DND-41 (cell line): ENCODE measurements around the gene MLX.

Experiments used
- CTCF ChIP-seq: IDR thresholded peaks from 2 replicates; pipeline ENCODE4 v1.5.1; 2012; ENCODE audit warnings: borderline replicate concordance, low read length, moderate library complexity, mild to moderate bottlenecking; ENCODE audit not compliant: poor library complexity, severe bottlenecking; ENCODE audit errors: extremely low read depth
- EZH2 ChIP-seq: IDR thresholded peaks from 3 replicates; pipeline ENCODE4 v1.6.1; 2012; ENCODE audit warnings: borderline replicate concordance, low read depth, mild to moderate bottlenecking, moderate library complexity, low read length, inconsistent platforms; ENCODE audit not compliant: severe bottlenecking

- TF ChIP-seq CTCF: peak; percentile 47
- TF ChIP-seq EZH2: no peak
Measured at GRCh38 chr17:42609182-42609813, 42.4 kb downstream of the MLX start, which contains the start of the genes RETREG3 and TUBG1.
